PC-3 (cell line): ENCODE measurements around the gene CCDC102A. TPM values are rescaled to one million over a fixed set of nuclear protein-coding genes. Genes with fewer than 3 reads are reported as not detected.

Source experiments
- ATAC-seq: fragments of 200-7000 bp; cut with Tn5 transposase; 2 replicates; pipeline ENCODE4 v1.9.1; 2020; ENCODE audit warnings: mild to moderate bottlenecking, moderate library complexity
- BruUV-seq: library from RNA; stranded (reverse); fragments of 400-500 nt; replicated peaks from 2 replicates; lab custom pipeline; 2021; lab: Mats Ljungman, UMichigan
- CTCF ChIA-PET: fragments of 300-600 bp; sonication (Branson Sonifier 250); formaldehyde crosslinking; loops from one replicate; lab custom pipeline; 2022; ENCODE audit warnings: antibody characterized with exemption; lab: Charles Lee
- POLR2A ChIA-PET: fragments of 300-600 bp; sonication (Branson Sonifier 250); formaldehyde crosslinking; loops from one replicate; lab custom pipeline; 2022; ENCODE audit warnings: antibody characterized with exemption; ENCODE audit not compliant: unreplicated experiment; lab: Charles Lee
- DNase-seq: peaks from one replicate; pipeline ENCODE4 v3.0.0-alpha.2; 2015
- H2AFZ ChIP-seq: fragments of 300-600 bp; sonication (generic); 2 replicates; pipeline ENCODE4 v1.6.0; 2016; ENCODE audit warnings: antibody characterized with exemption, low read length
- H3F3A ChIP-seq: fragments of 300-600 bp; sonication (generic); one replicate; pipeline ENCODE4 v1.6.0; 2017; ENCODE audit warnings: antibody characterized with exemption, low read length, control low read depth, mild to moderate bottlenecking; ENCODE audit not compliant: unreplicated experiment
- H3K27ac ChIP-seq: fragments of 300-600 bp; sonication (generic); 2 replicates; pipeline ENCODE4 v1.5.1; 2016; ENCODE audit warnings: mild to moderate bottlenecking, low read length
- H3K27me3 ChIP-seq: fragments of 300-600 bp; sonication (generic); 2 replicates; pipeline ENCODE4 v1.6.1; 2016; ENCODE audit warnings: low read length, mixed read lengths
- H3K36me3 ChIP-seq: fragments of 300-600 bp; sonication (generic); 2 replicates; pipeline ENCODE4 v1.6.1; 2016; ENCODE audit warnings: low read depth, mixed run types, low read length, mixed read lengths
- H3K4me1 ChIP-seq: fragments of 300-600 bp; sonication (generic); 2 replicates; pipeline ENCODE4 v1.5.1; 2016; ENCODE audit warnings: low read length; ENCODE audit not compliant: insufficient read depth
- H3K4me2 ChIP-seq: fragments of 300-600 bp; sonication (generic); 2 replicates; pipeline ENCODE4 v1.6.0; 2016; ENCODE audit warnings: low read length
- H3K4me3 ChIP-seq: fragments of 300-600 bp; sonication (generic); 2 replicates; pipeline ENCODE4 v1.5.1; 2016; ENCODE audit warnings: mild to moderate bottlenecking, low read length, mixed read lengths
- H3K79me2 ChIP-seq: fragments of 300-600 bp; sonication (generic); 2 replicates; pipeline ENCODE4 v1.6.1; 2017; ENCODE audit warnings: low read length, mixed read lengths
- H3K9ac ChIP-seq: fragments of 300-600 bp; sonication (generic); 2 replicates; pipeline ENCODE4 v1.6.0; 2016; ENCODE audit warnings: mild to moderate bottlenecking, low read length
- H3K9me2 ChIP-seq: fragments of 300-600 bp; sonication (generic); replicated peaks from 2 replicates; pipeline ENCODE4 v1.6.1; 2016; ENCODE audit warnings: mixed run types, low read length, mixed read lengths
- H3K9me3 ChIP-seq: fragments of 300-600 bp; sonication (generic); 2 replicates; pipeline ENCODE4 v1.6.1; 2016; ENCODE audit warnings: low read length, mixed read lengths
- H4K20me1 ChIP-seq: fragments of 300-600 bp; sonication (generic); 2 replicates; pipeline ENCODE4 v1.6.1; 2016; ENCODE audit warnings: low read length, mixed read lengths
- CTCF ChIP-seq: fragments of 300-600 bp; sonication (generic); conservative IDR thresholded peaks from 2 replicates; pipeline ENCODE4 v1.5.1; 2017; ENCODE audit warnings: antibody characterized with exemption, low read depth, mild to moderate bottlenecking, low read length
- EZH2 ChIP-seq: fragments of 300-600 bp; sonication (generic); IDR thresholded peaks from one replicate; pipeline ENCODE4 v1.6.1; 2017; ENCODE audit warnings: antibody characterized with exemption, mild to moderate bottlenecking, low read length; ENCODE audit not compliant: unreplicated experiment
- EZH2phosphoT487 ChIP-seq: fragments of 300-600 bp; sonication (generic); IDR thresholded peaks from 2 replicates; pipeline ENCODE4 v1.6.1; 2018; ENCODE audit warnings: mild to moderate bottlenecking, antibody characterized with exemption, low read length, borderline replicate concordance
- intact Hi-C: fragments of 100-400 bp; cut with micrococcal nuclease; formaldehyde crosslinking; loops from 2 replicates; pipeline ENCODE4 v1.9.0; 2023
- total RNA-seq: library from RNA; depleted of rRNA; stranded (reverse); fragments of >200 nt; gene quantifications from 2 replicates; pipeline ENCODE4 v1.2.3, GENCODE V29; 2014

CCDC102A gene
- total RNA-seq, 1 experiment from 2014 or later = 12.7 TPM

- Histone ChIP-seq H3K79me2 (no peaks in the 10 kb centered on the region), H2AFZ (no peak overlapping the region), H3K36me3 (no peaks in the 10 kb centered on the region), H3K27ac (no peak overlapping the region), H3K9me2 (no peaks in the 10 kb centered on the region), H3K4me2 (no peak overlapping the region), H3K4me1 (peaks cover 12% of the 10 kb centered on the region), H3K9me3 (no peaks in the 10 kb centered on the region), H3K4me3 (no peak overlapping the region), H3F3A (no peaks in the 10 kb centered on the region), H3K9ac (no peak overlapping the region), H3K27me3 (no peaks in the 10 kb centered on the region), H4K20me1 (no peaks in the 10 kb centered on the region)
- intact Hi-C loops = no loop called here
- BruUV-seq = no TSS peak
- TF ChIP-seq EZH2 (no peak), EZH2phosphoT487 (no peak), CTCF (no peak)
- no peak for DNase-seq
- no peak for ATAC-seq
- CTCF ChIA-PET = no interaction called here
- POLR2A ChIA-PET = no interaction called here
Measured at GRCh38 chr16:57528499-57529390, 7.6 kb downstream of the CCDC102A start.

GRCh38 chr16:57527610-57528360 lies 8.6 kb downstream of the CCDC102A start:
- no peaks in the 10 kb centered on the region for H4K20me1 ChIP-seq
- H3K4me1 ChIP-seq = peaks cover 12% of the 10 kb centered on the region
- TF ChIP-seq EZH2 = no peak
- no peak for TF ChIP-seq CTCF
- no peak for TF ChIP-seq EZH2phosphoT487
- H3K27ac ChIP-seq = no peak overlapping the region
- ATAC-seq (no peak), DNase-seq (no peak)
- no peaks in the 10 kb centered on the region for H3K36me3 ChIP-seq
- intact Hi-C loops = no loop called here
- no peak overlapping the region for H3K4me3 ChIP-seq
- no peaks in the 10 kb centered on the region for H3F3A ChIP-seq
- no peaks in the 10 kb centered on the region for H3K9me3 ChIP-seq
- BruUV-seq = TSS peak; percentile 21
- no peak overlapping the region for H2AFZ ChIP-seq
- H3K4me2 ChIP-seq = no peak overlapping the region
- H3K9me2 ChIP-seq = no peaks in the 10 kb centered on the region
- ChIA-PET POLR2A (no interaction called here), CTCF (no interaction called here)
- no peaks in the 10 kb centered on the region for H3K79me2 ChIP-seq
- H3K27me3 ChIP-seq = no peaks in the 10 kb centered on the region
- H3K9ac ChIP-seq = no peak overlapping the region

- Histone ChIP-seq H3K9ac (no peak overlapping the region), H3K9me3 (no peaks in the 10 kb centered on the region), H3K4me2 (no peak overlapping the region), H3K4me1 (peaks cover 12% of the 10 kb centered on the region), H3K9me2 (no peaks in the 10 kb centered on the region), H3K36me3 (no peaks in the 10 kb centered on the region), H3K27me3 (no peaks in the 10 kb centered on the region), H3K27ac (no peak overlapping the region), H2AFZ (no peak overlapping the region), H3F3A (no peaks in the 10 kb centered on the region), H3K79me2 (no peaks in the 10 kb centered on the region), H3K4me3 (no peak overlapping the region), H4K20me1 (no peaks in the 10 kb centered on the region)
- BruUV-seq = no TSS peak
- DNase-seq (no peak), ATAC-seq (no peak)
- CTCF ChIA-PET = no interaction called here
- POLR2A ChIA-PET = no interaction called here
- no peak for TF ChIP-seq EZH2
- TF ChIP-seq EZH2phosphoT487 = no peak
- TF ChIP-seq CTCF = no peak
- intact Hi-C loops = no loop called here
Measured at GRCh38 chr16:57527027-57527426, 9.3 kb downstream of the CCDC102A start.
